Ovary (tissue), 3 donors: ENCODE results near the gene BCAT1.

Source experiments
- POLR2A ChIP-seq: fragments of 450-650 bp; IDR thresholded peaks from one replicate; pipeline ENCODE4 v1.6.1; 2017; ENCODE audit warnings: antibody characterized with exemption, mild to moderate bottlenecking, moderate library complexity
- TF ChIP-seq, protein P1 (sequence below), 3 donors: fragments of 450-650 bp in 2 of 3; fragments of 200-600 bp in 1 of 3; IDR thresholded peaks; one replicate each; pipeline versions ENCODE4 v1.5.1 to v1.8.0; 2016 to 2022; ENCODE audit warnings: antibody characterized with exemption in 3 of 3, mild to moderate bottlenecking in 1 of 3
- donor health status: DM: no; HTN: no; CAD: no.

DNA sequence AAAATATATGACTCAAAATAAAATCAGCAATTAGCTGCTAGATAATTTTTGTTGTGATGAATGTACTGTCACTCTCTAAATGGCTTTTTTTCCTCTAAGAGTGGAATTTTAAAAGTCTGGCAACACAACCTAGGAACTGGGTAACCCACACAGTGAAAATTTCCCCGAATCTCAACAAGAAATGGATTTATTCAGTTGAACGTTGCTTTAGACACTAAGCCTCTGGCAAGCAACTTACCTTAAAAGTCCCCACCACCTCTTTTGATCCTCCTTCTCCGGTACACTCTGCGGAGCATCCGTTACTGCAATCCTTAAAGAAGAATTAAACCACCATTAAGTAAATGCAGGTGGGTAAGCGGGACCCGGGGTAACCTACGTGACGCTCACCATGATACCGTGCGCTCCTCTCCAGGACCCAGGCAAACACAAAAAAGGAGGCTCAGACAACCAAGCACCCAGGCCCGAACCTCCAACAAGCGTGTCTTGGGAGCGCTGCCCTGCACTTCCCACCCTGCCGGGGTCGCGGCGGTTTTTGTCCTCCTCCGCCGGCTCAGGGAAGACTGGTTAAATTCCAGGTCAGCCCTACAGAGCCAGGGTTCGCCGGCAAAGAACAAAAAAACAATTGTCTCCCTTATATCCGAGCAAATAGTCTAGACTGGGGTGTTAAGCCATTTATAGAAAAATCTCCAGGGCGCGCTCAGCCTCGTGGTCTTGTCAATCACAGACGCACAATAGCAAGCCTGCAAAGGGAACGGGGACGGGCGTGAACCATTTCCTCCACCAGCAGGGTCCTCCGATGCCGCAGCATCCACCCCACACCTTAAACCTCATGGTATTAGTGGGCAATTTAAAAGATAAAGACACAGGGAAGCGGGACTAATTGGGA lies 47.1 kb downstream of the BCAT1 start:
- TF ChIP-seq, protein P1, sequence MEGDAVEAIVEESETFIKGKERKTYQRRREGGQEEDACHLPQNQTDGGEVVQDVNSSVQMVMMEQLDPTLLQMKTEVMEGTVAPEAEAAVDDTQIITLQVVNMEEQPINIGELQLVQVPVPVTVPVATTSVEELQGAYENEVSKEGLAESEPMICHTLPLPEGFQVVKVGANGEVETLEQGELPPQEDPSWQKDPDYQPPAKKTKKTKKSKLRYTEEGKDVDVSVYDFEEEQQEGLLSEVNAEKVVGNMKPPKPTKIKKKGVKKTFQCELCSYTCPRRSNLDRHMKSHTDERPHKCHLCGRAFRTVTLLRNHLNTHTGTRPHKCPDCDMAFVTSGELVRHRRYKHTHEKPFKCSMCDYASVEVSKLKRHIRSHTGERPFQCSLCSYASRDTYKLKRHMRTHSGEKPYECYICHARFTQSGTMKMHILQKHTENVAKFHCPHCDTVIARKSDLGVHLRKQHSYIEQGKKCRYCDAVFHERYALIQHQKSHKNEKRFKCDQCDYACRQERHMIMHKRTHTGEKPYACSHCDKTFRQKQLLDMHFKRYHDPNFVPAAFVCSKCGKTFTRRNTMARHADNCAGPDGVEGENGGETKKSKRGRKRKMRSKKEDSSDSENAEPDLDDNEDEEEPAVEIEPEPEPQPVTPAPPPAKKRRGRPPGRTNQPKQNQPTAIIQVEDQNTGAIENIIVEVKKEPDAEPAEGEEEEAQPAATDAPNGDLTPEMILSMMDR (IDR thresholded peaks at IDR 0.05): no peak
- TF ChIP-seq POLR2A: no peak
